ENCODE data around the gene CNOT4. TPM values are rescaled to one million over a fixed set of nuclear protein-coding genes. Genes with fewer than 3 reads are reported as not detected.

The CNOT4 gene
- total and polyA plus RNA-seq, 10 of the 15 experiments (the other 5 are each of a cell fraction or from before 2014, with no cell fraction given), result 9.4 to 29.6 (median 16.6) TPM

DNA sequence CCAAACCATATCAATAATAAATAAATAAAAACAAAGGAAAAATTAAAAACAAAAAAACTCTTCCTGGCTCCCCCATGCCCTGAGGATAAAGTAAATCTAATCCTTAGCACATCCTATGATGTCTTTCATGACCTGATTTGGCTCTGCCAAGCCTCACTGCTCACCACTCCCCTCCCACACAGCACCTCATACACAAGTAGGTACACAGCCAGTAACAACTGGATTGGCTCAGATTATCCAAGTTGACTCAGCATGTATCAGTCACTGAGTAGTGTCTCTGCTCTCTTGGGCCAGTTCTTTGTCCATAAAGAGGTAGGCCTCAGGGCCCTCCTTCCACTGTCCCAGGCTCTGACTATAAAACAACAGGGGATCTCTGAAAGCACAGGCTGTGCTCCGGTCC, 176.7 kb downstream of the CNOT4 start:
- no peaks in the 10 kb centered on the region for H4K20me1 ChIP-seq (ENCODE audit: control insufficient read depth, insufficient read depth)
- ChIA-PET CTCF (interaction anchor here (3.6 to 4.0 kb wide), 2 partner anchors 52 to 58 kb away, joined by 38 to 105 read pairs; no protein-coding TSS in a partner anchor), SMC1A (ENCODE audit: uncharacterized antibody, unreplicated experiment) (interaction anchor here (4.0 kb wide), 1 partner anchor 53 kb away, joined by 47 read pairs; no protein-coding TSS in a partner anchor), POLR2A (no interaction called here), RAD21 (ENCODE audit: unreplicated experiment) (no interaction called here)
- H3K9ac ChIP-seq (ENCODE audit: control insufficient read depth, insufficient read depth, low read length), result no peak overlapping the region
- FAIRE-seq (no peak), ATAC-seq (peak; percentile 35; the same call in 1 of the 3 replicates), DNase-seq (ENCODE audit: low read depth, low spot score) (no peak)
- TF ChIP-seq STAT1 (conservative IDR thresholded peaks at IDR 0.05) (no peak), RAD51 (IDR thresholded peaks at IDR 0.05) (no peak), JUNB (IDR thresholded peaks at IDR 0.05) (no peak), KDM1A (IDR thresholded peaks at IDR 0.05; ENCODE audit: borderline replicate concordance) (no peak), RCOR1 (conservative IDR thresholded peaks at IDR 0.05; ENCODE audit: low read depth, low read length) (no peak), ZZZ3 (IDR thresholded peaks at IDR 0.05; ENCODE audit: control insufficient read depth, insufficient read length, low read depth) (no peak), HDGF (IDR thresholded peaks at IDR 0.05) (no peak), YBX1 (IDR thresholded peaks at IDR 0.05) (no peak), PRDM15 (CRISPR knock-in tag; IDR thresholded peaks at IDR 0.05) (no peak), TCF3 (IDR thresholded peaks at IDR 0.05; ENCODE audit: borderline replicate concordance, insufficient read depth, low read depth, low read length) (no peak)
- BruUV-seq (replicated peaks), result no TSS peak
- intact Hi-C loops (cut with micrococcal nuclease; ENCODE audit: unreplicated experiment), result no loop called here
- no peak overlapping the region for H3K27ac ChIP-seq (ENCODE audit: control insufficient read depth, insufficient read depth)
- H3K4me3 ChIP-seq, result no peak overlapping the region
- 100% methylated on average over 1 of the region's 1 CpG for WGBS (ENCODE audit: insufficient coverage, insufficient replicate concordance, low lambda C conversion rate, missing lambda C conversion rate)
- no peak overlapping the region for H3K4me2 ChIP-seq (ENCODE audit: control insufficient read depth, insufficient read depth)
- H3K79me2 ChIP-seq (ENCODE audit: control insufficient read depth, insufficient read depth, low read length), result no peaks in the 10 kb centered on the region
- H3K4me1 ChIP-seq (ENCODE audit: control insufficient read depth, insufficient read depth, low read length), result no peaks in the 10 kb centered on the region
- in situ Hi-C loops (cut with MboI), result no loop called here
- no peaks in the 10 kb centered on the region; the same call in 2 of the 3 replicates for H3K9me3 ChIP-seq (replicated peaks; ENCODE audit: control insufficient read depth, insufficient read depth, low read length)
- H2AFZ ChIP-seq (ENCODE audit: control insufficient read depth, low read depth, low read length), result no peak overlapping the region
- no peaks in the 10 kb centered on the region; a peak in 1 of 4 replicates for H3K27me3 ChIP-seq (replicated peaks in 1 of 2; ENCODE audit: control insufficient read depth in 2 of 2, insufficient read depth in 2 of 2, low read length in 1 of 2)
- no peaks in the 10 kb centered on the region for H3K36me3 ChIP-seq (ENCODE audit: control insufficient read depth in 2 of 2, insufficient read depth in 2 of 2, low read length in 1 of 2)

All from GM12878 (cell line).